NCI-H1930 (cell line): Measurements from ENCODE around the gene DLG1.
A peak's percentile ranks its signal among the peaks of the same experiment; 100 is the strongest.

Experiments
- DNase-seq, 2 experiments: peaks; one replicate each; lab custom pipeline; 2025; lab: John Stamatoyannopoulos, UW

Gene DLG1

GRCh38 chr3:197248341-197248740, 50.1 kb downstream of the DLG1 start:
- DNase-seq, result no peak

- no peak for DNase-seq
These were observed 53.7 kb downstream of the DLG1 start for GRCh38 chr3:197244751-197245150.

DNA sequence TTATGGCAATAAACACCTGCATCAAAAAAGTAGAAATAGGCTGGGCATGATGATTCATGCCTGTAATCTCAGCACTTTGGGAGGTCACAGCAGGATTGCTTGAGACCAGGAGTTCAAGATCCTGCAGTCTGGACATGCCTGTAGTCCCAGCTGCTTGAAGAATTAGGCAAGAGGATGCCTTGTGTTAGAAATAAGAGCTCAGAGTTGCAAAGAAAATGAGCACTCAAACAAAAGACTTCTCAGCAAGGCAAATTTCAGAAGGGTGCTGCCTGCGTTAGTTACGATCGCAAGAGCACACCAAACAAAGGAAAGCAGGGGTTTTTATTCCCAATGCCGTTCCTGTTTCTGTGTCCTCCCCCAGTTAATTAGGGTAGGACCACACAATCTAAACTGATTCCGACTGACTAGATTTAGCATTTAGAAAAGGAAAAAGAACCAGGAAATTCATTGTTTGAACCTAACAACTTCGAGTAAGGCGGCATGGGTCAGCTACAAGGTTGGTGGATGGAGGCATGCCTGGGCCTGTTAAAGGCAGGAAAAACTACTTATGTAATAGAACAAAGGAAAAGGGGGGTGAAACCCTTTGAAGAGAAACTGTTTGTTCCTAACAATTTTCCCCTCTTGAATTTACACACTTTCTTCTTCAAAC, 55.5 kb downstream of the DLG1 start:
- no peak for DNase-seq

- no peak for DNase-seq
These were observed 57.2 kb downstream of the DLG1 start for GRCh38 chr3:197241173-197241572.

DNA sequence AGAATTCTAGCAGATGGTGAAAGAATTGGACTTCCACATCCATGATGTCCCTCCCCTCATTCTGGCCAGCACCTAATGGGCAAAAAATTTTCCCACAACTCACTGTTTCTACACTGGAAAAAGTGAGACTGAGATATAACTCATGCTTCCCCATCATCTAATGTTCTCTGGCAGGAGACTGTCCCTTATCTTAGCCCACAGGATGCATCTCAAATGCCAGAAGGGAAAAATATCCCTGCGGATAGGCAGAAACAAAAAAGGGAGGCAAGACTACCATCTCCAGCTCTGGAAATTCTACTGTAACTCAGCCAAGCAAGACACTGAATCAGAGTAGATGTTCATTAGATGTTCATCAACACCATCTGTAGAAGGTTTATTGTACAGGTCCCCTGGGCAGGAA, 58.6 kb downstream of the DLG1 start:
- DNase-seq, result no peak

DNA sequence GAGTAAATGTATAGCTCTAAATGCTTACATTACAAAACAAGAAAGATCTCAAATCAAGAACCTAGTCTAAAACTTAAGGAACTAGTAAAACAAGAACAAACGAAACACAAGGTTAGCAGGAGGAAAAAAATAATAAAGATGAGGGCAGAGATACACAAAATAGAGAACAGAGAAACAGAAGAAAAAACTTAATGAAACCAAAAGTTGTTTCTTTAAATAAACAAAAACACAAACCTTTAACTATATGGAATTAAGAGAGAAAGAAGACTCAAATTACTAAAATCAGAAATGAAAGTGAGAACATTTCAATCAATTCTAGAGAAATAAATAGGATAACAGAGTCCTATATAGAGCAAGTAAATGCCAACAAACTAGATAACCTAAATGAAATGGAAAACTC, 59.6 kb downstream of the DLG1 start:
- DNase-seq, result no peak

DNA sequence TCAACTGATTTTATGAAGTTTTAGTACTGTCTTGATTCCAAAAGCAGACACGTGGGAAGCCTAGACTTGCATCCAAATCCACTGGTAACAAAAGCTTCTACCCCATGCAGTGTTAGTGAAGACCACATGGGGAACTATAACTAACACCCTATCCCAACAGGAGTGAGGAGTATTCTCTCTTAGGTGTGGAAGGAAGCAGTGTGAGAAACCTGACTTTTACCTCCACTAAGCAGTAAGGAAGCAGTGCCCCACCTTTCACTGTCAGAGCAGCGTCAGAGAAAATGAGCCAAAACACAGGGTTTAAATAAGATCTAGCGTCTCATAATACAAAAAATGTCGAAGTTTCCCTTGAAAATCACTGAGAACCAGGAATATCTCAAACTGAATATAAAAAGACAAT, 60.5 kb downstream of the DLG1 start:
- no peak for DNase-seq

- DNase-seq, result no peak
These were observed 62.0 kb downstream of the DLG1 start for GRCh38 chr3:197236362-197236761.

DNA sequence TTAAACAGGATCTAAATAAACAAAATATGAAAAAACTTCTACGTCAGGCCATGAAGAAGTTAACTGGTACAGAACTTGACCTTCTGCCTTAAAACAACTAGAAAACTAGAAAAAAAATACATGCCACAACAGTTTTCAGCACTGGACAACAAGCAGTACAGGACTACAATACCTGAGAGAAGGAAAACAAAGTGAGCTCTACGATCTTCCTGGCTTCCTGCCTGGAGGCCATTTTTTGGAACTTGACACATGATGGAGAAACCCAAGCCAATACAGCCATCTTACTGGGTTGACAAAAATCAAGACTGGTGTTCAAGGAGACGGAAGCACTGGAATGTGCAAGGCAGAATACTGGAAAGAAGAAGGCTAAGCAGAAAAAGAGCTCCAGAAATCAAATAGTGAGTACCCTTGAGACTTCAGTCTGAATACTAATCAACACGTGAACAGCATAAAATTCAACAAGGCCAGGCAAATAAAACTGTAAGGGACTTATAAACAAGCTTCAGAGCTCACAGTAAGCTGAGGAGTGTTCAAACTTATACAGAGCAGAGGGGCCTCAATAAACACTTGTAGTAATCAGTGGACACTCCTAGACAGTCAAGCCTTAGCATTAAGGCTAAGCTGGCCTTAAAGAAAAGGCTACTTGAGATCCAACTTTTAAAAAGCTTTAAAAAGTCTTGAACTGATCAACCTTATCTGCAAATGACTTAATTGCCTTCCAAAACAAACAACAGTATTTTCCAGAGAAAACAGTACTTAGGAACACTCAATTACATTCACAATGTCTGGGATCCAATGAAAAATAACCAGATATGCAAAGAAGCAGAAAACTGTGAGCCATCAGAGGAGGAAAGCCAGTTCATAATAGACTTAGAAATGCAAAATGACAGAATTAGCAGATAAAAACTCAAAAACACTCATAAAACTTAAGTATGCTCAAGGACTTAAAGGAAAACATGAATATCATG, 63.2 kb downstream of the DLG1 start:
- DNase-seq, result no peak

GRCh38 chr3:197231321-197231720, 67.1 kb downstream of the DLG1 start:
- no peak for DNase-seq

DNA sequence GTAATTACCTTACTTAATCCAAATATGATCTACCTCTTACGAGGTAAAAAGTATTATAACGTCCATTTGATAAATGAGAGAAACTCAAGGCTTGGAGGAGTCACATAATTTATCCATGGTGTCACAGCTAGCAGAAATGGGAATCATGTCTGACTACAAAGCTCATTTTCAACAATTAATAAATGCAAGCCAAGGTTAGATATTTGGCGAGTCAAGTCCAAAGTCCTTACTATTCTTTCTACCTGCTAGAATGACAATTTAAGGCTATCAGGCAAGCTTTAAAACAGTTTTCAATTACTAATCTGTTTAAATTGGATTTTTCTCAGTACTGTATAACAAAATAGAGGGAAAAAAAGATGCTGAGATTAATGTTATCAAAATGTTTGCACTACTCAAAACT, 68.6 kb downstream of the DLG1 start:
- DNase-seq, result no peak

DNA sequence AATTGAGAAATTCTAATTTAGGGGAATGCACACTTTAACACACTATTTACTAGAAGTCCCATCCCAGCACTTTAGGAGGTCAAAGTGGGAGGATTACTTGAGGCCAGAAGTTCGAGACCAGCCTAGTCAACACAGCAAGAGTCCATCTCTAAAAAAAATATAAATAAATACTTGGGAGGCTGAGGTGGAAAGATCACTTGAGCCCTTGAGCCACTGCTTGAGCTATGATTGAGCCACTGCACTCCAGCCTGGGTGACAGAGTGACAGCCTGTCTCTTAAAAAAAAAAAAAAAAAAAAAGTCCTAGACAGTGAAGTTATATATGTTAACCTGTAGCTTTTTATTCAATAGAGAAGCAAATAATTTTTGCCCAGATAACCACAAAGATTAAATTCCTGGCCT, 69.2 kb downstream of the DLG1 start:
- DNase-seq, result no peak

GRCh38 chr3:197227780-197228574, 70.4 kb downstream of the DLG1 start:
- no peak for DNase-seq

DNA sequence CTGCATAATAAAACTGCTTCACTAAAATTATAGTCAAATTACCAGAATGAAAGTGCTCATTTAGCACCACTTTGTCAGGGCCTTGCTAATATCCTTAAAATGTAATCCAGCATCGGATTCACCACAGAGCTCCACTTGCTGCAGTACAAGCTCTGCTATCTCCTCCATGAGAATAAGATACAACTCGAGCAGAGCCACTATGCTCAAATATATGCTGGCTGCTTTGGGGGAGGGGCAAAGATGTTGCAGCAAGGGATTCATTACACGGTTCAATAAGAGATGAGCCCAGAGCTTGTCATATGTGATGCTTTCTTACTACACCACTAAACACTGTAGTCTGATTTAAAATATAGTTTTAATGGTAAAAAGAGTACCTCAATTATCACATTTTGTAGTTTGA, 72.2 kb downstream of the DLG1 start:
- no peak for DNase-seq

DNA sequence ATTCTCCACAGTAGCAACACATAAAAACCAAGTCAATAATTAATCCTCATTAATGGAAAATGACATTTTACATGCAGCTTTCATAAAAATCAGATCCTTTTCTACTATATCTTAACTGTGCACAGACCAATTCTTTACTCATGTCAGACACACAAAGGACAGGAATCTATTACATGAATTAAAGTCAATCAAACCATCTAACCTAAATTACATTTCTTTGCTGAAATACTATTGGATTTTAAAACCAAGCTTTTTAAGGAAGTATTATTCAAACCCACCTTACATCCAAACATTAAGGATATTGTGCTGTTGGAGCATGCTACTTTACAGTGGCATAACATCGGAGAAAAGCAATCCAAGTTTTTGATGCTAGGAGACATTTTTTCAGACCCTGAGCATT, 72.8 kb downstream of the DLG1 start:
- DNase-seq, result no peak

DNA sequence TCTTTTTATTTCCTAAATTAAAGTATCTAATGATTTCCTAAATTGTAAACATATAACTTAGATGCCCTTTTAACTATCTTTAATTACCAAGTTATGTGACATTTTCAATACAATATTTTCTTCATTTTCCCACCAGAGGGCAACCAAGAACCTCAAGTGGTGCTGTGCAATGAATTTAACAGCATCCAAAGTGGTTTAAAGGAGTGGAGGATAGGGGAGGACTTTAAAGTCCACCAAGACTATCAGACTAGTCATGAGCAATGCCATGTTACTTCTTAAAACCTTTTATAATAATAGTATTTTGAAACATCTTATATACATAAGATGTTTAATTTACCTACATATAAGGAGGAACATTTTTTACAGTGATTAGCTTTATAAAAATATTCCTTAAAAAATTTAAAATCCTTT, 74.4 kb downstream of the DLG1 start:
- peak in 1 of 2 experiments; percentile 36 for DNase-seq

GRCh38 chr3:197222937-197223370, 75.5 kb downstream of the DLG1 start:
- DNase-seq, result no peak

DNA sequence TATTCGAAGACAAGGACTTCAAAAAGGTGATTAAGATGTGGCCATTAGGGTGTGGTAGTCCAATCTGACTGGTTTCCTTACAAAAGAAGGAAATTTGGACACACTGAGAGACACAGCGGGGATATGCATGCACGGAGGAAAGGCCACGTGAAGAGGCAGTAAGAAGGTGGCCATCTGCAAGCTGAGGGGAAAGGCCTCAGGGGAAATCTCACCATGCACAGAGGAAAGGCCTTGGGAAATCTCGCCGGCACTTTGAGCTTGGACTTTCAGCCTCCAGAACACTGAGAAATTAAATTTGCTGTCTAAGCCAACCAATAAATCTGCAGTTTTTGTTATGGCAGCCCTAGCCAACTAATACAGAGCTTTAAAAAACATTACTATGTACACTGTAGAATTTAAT, 78.8 kb downstream of the DLG1 start:
- DNase-seq, result no peak

GRCh38 chr3:197218210-197218609, 80.2 kb downstream of the DLG1 start:
- DNase-seq, result no peak

DNA sequence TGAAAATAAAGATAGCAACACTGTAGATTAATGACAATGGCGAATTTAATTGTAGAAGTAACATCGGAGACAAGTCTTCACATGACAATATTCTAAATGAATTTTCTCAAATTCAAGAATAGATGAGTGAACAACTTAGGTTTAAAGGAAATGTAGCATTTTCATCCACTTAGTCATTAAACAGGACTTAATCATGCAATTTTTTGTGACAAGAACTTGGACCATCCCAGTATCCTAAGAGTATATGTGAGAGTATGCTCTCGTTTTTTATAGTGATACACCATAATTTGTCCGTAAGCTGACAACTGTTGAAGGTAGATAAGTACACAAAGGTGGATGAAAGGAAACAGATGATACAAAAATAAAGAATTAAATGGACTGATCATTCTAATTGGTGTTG, 81.5 kb downstream of the DLG1 start:
- DNase-seq, result no peak

DNA sequence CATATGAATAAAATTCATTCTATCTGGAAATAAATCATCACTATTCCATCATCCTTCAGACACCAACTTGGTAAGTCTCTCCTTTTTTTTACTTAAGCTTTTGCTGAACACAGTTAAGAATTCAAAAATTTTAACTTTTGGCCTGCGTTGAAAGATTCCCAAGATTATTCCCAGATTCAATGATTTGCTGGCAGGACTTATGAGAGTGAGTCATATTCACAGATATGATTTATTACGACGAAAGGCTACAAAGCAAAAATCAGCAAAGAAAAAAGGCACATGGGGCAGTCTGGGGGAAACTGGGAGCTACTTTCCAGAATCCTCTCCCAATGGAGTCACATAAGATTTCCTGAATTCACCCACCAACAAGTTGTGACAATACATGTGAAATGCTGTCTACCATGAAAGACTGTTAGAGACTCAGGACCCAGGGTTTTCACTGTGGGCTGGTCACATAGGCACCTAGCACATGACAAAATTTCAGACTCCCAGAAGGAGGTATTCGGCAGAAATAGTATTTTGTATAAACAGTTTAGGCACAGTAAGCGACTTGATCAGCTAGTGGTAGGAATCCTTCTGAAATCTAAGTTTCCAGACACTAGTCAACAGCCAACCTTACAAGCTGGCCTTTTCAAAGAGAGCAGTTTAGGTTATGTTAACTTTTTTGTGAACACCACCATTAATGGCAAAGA, 82.1 kb downstream of the DLG1 start:
- DNase-seq, result no peak

DNA sequence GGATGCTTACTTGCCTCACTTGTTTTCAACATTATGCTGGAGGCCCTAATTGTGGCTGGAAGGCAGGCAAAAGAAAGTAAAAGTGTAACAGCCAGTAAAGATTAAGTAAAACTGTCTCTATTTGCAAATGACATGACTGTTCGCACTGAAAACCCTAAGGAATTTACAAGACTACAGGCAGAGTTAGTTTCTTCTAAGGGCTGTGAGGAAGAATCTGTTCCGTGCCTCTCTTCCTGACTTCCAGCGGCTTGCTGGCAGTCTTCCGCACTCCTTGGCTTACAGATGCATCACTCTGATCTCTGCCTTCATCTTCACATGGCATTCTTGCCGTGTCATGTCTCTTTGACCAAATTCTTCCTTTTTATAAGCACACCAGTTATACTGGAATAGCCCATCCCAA, 86.1 kb downstream of the DLG1 start:
- DNase-seq, result no peak
